Head of caudate nucleus (tissue), 42 donors: ENCODE measurements around the gene TCP1.
"Not testable (repeated sequence)": the region's sequence is repeated elsewhere in the genome, so short reads cannot be mapped to it uniquely, and the experiment has no call there.

Experiments
- DNase-seq, 42 donors: peaks; one replicate each; pipeline versions ENCODE4 v3.0.0 to v3.0.0-alpha.2; 2020 to 2021; ENCODE audit warnings: mixed read lengths in 7 of 42
- intact Hi-C: fragments of 100-400 bp; cut with DNase I; formaldehyde crosslinking; loops from one replicate; pipeline ENCODE4 v1.15.0; 2022

The TCP1 gene

GRCh38 chr6:159819932-159820640 lies 30.7 kb upstream of the TCP1 start:
- peak in 2 of 42 donors; percentile 26 to 34 for DNase-seq
- intact Hi-C loops: no loop called here

GRCh38 chr6:159819098-159819497 lies 29.7 kb upstream of the TCP1 start:
- no peak for DNase-seq
- intact Hi-C loops: no loop called here

- intact Hi-C loops: no loop called here
- no peak for DNase-seq
These were observed 28.7 kb upstream of the TCP1 start for GRCh38 chr6:159817951-159818739.

- DNase-seq, intact Hi-C loops: not testable (repeated sequence)
These were observed 27.4 kb upstream of the TCP1 start for GRCh38 chr6:159816775-159817174.

- DNase-seq: no peak
- intact Hi-C loops: no loop called here
These were observed 26.0 kb upstream of the TCP1 start for GRCh38 chr6:159815410-159815809.

GRCh38 chr6:159813781-159814180 lies 24.4 kb upstream of the TCP1 start:
- no peak for DNase-seq
- intact Hi-C loops: no loop called here

GRCh38 chr6:159809149-159809548 lies 19.7 kb upstream of the TCP1 start:
- DNase-seq: no peak
- intact Hi-C loops: no loop called here

- intact Hi-C loops: no loop called here
- DNase-seq: peak in 15 of 42 donors; percentile 19 to 74 (median 42)
These were observed 19.2 kb upstream of the TCP1 start for GRCh38 chr6:159808647-159809046.

GRCh38 chr6:159807150-159807858 lies 17.9 kb upstream of the TCP1 start:
- DNase-seq: peak in 2 of 42 donors; percentile 4 to 12
- intact Hi-C loops: no loop called here

- DNase-seq: peak in 3 of 42 donors; percentile 3 to 30 (median 18)
- intact Hi-C loops: no loop called here
These were observed 16.6 kb upstream of the TCP1 start for GRCh38 chr6:159806021-159806458.

GRCh38 chr6:159805440-159806020 lies 16.1 kb upstream of the TCP1 start:
- no peak for DNase-seq
- intact Hi-C loops: no loop called here

- intact Hi-C loops: no loop called here
- DNase-seq: peak in 2 of 42 donors; percentile 18 to 31
These were observed 15.1 kb upstream of the TCP1 start for GRCh38 chr6:159804504-159804903.

GRCh38 chr6:159801935-159802334 lies 12.5 kb upstream of the TCP1 start:
- DNase-seq: no peak
- intact Hi-C loops: no loop called here

GRCh38 chr6:159800141-159800865 lies 10.9 kb upstream of the TCP1 start, which contains the start of gene PNLDC1:
Gene PNLDC1, plus strand, starts transcription at chr6:159800276. Its CDS starts 32 bp downstream, at chr6:159800308.
- intact Hi-C loops: no loop called here
- DNase-seq: peak in 37 of 42 donors; percentile 23 to 76 (median 54)

- no peak for DNase-seq
- intact Hi-C loops: no loop called here
These were observed 8.2 kb upstream of the TCP1 start for GRCh38 chr6:159797554-159797953.

- intact Hi-C loops, DNase-seq: not testable (repeated sequence)
These were observed 5.6 kb upstream of the TCP1 start for GRCh38 chr6:159794976-159795375.

- intact Hi-C loops: no loop called here
- DNase-seq: peak in 1 of 42 donors; percentile 12
These were observed 1.7 kb upstream of the TCP1 start for GRCh38 chr6:159790956-159791598.
